H1 (cell line): Measurements from ENCODE around the gene PGBD4. TPM values are rescaled to one million over a fixed set of nuclear protein-coding genes. Genes with fewer than 3 reads are reported as not detected.

Experiments
- BACH1 ChIP-seq: IDR thresholded peaks from 2 replicates; pipeline ENCODE4 v1.6.1; 2012; ENCODE audit warnings: low read length, improper control_type of control experiment
- FOSL1 ChIP-seq: IDR thresholded peaks from 2 replicates; pipeline ENCODE4 v1.6.1; 2011; ENCODE audit warnings: mild to moderate bottlenecking, low read depth, low read length, moderate library complexity; ENCODE audit not compliant: insufficient read depth
- RBBP5 ChIP-seq: IDR thresholded peaks from 2 replicates; pipeline ENCODE4 v1.7.1; 2012; ENCODE audit warnings: low read depth, mild to moderate bottlenecking, inconsistent platforms, low read length, moderate library complexity, borderline replicate concordance
- SIX5 ChIP-seq: IDR thresholded peaks from 2 replicates; pipeline ENCODE4 v1.6.1; 2011; ENCODE audit warnings: mild to moderate bottlenecking, low read depth, low read length
- TBP ChIP-seq: IDR thresholded peaks from 2 replicates; pipeline ENCODE4 v1.6.1; 2011; ENCODE audit warnings: low read depth, low read length, improper control_type of control experiment
- TEAD4 ChIP-seq: IDR thresholded peaks from 2 replicates; pipeline ENCODE4 v1.6.1; 2012; ENCODE audit warnings: low read depth, low read length, inconsistent platforms, mixed read lengths
- polyA plus RNA-seq, 7 experiments: library from polyadenylated mRNA; depleted of rRNA in 3 of 7; stranded (reverse) in 5 of 7; unstranded in 2 of 7; fragments of >200 nt in 5 of 7; fragments of 200-250 nt in 2 of 7; gene quantifications; 1 replicate in 5 of 7; 2 replicates in 1 of 7; 4 replicates in 1 of 7; pipeline versions ENCODE4 v1.2.1 to v1.2.3, GENCODE V29; 2011 to 2013; ENCODE audit warnings: missing spikeins in 2 of 7, mixed read lengths in 2 of 7
- total RNA-seq: library from RNA; stranded (reverse); fragmentation: NEBNext Ultra II Directional; extraction: Animal tissue kit (Norgen Biotek cat#: 25700); gene quantifications from 2 replicates; pipeline ENCODE4 v1.2.1, GENCODE V29; 2021

The PGBD4 gene
- total and polyA plus RNA-seq, 2 of the 8 experiments (the other 6 are each of a cell fraction or from before 2014, with no cell fraction given): 0.68 to 0.76 TPM

DNA sequence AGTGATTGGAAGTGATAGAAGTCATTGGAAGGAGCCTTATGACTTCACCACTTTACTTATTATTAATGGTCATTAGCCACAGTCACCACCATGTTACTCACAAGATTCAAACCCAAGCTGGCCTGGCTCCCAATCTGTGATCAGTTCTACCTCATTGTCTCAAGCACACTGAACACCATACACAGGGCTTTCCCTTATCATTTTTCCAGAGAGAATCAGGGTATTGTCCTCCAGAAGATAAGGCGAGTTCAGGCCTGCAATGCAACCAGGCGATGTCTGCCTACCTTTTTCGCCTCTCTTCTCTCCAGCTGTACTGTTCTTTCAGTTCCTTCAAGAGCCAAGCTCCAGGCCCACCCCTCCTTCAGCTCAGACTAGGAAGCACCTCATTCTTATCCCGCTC lies 25.1 kb upstream of the PGBD4 start (continued):
- no peak for TF ChIP-seq FOSL1
- TF ChIP-seq SIX5: no peak
- no peak for TF ChIP-seq RBBP5
- no peak for TF ChIP-seq TEAD4
- TF ChIP-seq TBP: no peak
- no peak for TF ChIP-seq BACH1
